Measurements from ENCODE around the gene KRT6A.

DNA sequence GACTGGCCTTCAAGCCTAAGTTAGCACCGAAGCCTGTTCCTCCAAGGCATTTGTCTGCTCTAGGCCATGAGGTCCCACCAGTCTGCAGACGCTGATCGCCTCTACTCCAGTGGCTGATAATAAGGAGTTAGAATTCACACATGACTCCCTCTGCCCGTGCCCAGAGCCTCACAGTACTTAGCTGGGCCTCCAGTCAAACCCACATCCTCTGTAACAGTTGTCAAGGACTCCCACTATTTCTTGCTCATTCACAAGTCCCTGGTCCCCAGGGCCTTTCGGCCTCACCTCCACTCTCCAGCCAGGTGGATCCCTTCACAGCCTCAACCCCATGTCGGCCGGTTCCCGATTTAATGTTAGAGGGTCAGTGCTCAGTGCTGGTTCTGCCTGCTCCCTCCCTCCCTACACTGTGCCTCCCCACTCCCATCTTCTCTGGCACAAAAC lies 33.5 kb upstream of the KRT6A start:
- TF ChIP-seq, protein P1, sequence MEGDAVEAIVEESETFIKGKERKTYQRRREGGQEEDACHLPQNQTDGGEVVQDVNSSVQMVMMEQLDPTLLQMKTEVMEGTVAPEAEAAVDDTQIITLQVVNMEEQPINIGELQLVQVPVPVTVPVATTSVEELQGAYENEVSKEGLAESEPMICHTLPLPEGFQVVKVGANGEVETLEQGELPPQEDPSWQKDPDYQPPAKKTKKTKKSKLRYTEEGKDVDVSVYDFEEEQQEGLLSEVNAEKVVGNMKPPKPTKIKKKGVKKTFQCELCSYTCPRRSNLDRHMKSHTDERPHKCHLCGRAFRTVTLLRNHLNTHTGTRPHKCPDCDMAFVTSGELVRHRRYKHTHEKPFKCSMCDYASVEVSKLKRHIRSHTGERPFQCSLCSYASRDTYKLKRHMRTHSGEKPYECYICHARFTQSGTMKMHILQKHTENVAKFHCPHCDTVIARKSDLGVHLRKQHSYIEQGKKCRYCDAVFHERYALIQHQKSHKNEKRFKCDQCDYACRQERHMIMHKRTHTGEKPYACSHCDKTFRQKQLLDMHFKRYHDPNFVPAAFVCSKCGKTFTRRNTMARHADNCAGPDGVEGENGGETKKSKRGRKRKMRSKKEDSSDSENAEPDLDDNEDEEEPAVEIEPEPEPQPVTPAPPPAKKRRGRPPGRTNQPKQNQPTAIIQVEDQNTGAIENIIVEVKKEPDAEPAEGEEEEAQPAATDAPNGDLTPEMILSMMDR (conservative IDR thresholded peaks at IDR 0.05 in 1 of 2, IDR thresholded peaks at IDR 0.05 in 1 of 2; ENCODE audit: low read depth in 1 of 2, low read length in 2 of 2) = no peak
- TF ChIP-seq EZH2 (IDR thresholded peaks at IDR 0.05; ENCODE audit: low read length, missing control alignments) = no peak
